ENCODE results near the gene AOC1.

The AOC1 gene

DNA sequence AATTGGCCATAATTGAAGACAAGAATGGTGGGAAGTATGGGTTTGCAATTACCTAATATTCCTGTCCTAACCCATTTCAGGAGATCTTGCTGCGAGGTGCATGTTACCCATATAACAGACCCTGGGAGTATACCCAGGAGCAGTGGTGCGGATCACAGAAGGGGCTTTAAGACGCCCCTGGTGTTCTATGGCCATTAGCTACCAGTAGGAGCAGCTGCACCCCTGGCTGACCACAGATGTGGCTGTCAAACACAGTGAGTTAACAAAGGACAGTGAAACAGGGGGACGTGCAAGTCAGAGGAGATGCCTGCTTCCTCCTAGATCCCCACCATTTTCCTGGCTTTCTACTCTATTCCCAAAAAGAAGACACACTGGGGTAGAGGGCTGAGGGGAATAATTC, 25.2 kb downstream of the AOC1 start:
- H3K27me3 Mint-ChIP-seq: peaks cover 2% of the 10 kb centered on the region
- H3K9me3 Mint-ChIP-seq: peaks cover 23% of the 10 kb centered on the region
- peak overlapping the region; percentile 63 for H3K27ac Mint-ChIP-seq
- peak in 1 of 2 donors; percentile 5 for DNase-seq (ENCODE audit: low spot score in 2 of 2)
- no peak overlapping the region for H3K4me3 Mint-ChIP-seq
- peaks cover 15% of the 10 kb centered on the region for H3K4me1 Mint-ChIP-seq
- peaks cover 11% of the 10 kb centered on the region for H3K36me3 Mint-ChIP-seq
- no peak for ATAC-seq (ENCODE audit: low read depth)

- Mint-ChIP-seq H3K9me3 (peaks cover 28% of the 10 kb centered on the region), H3K36me3 (peaks cover 15% of the 10 kb centered on the region), H3K4me3 (no peak overlapping the region), H3K27ac (peak overlapping the region; percentile 21), H3K27me3 (no peaks in the 10 kb centered on the region), H3K4me1 (peaks cover 15% of the 10 kb centered on the region)
- no peak for ATAC-seq (ENCODE audit: low read depth)
- DNase-seq (ENCODE audit: low spot score in 2 of 2): peak in 1 of 2 donors; percentile 8
Observed at GRCh38 chr7:150879345-150879744, 27.0 kb downstream of the AOC1 start.

DNA sequence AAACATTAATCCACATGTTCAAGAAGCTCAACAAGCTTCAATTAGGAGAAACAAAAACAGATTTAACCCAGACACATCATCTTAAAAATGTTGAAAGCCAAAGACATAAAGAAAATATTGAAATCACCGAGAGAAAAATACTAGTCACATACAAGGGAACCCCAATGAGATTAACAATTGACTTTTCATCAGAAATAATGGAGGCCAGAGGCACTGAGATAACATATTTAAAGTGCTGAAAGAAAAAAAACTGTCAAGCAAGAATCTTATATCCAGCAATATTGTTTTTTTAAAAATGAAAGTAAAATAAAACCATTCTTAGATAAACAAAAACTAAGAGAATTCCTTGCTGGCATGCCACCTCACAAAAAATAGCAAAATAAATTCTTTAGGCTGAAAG, 28.9 kb downstream of the AOC1 start:
- no peak overlapping the region for H3K4me3 Mint-ChIP-seq
- H3K4me1 Mint-ChIP-seq: peaks cover 9% of the 10 kb centered on the region
- H3K27ac Mint-ChIP-seq: no peak overlapping the region
- no peaks in the 10 kb centered on the region for H3K27me3 Mint-ChIP-seq
- peaks cover 36% of the 10 kb centered on the region for H3K9me3 Mint-ChIP-seq
- H3K36me3 Mint-ChIP-seq: peaks cover 25% of the 10 kb centered on the region
- ATAC-seq (ENCODE audit: low read depth): no peak
- no peak for DNase-seq (ENCODE audit: low spot score in 2 of 2)

- no peaks in the 10 kb centered on the region for H3K27me3 Mint-ChIP-seq
- DNase-seq (ENCODE audit: low spot score in 2 of 2) (no peak), ATAC-seq (ENCODE audit: low read depth) (no peak)
- H3K4me1 Mint-ChIP-seq: peaks cover 32% of the 10 kb centered on the region
- peak overlapping the region; percentile 75 for H3K27ac Mint-ChIP-seq
- no peak overlapping the region for H3K4me3 Mint-ChIP-seq
- peaks cover 12% of the 10 kb centered on the region for H3K36me3 Mint-ChIP-seq
- peaks cover 12% of the 10 kb centered on the region for H3K9me3 Mint-ChIP-seq
Observed at GRCh38 chr7:150890853-150891584, 38.7 kb downstream of the AOC1 start.

GRCh38 chr7:150891740-150892139, 39.4 kb downstream of the AOC1 start:
- Mint-ChIP-seq H3K4me1 (peaks cover 40% of the 10 kb centered on the region), H3K36me3 (peaks cover 16% of the 10 kb centered on the region)

DNA sequence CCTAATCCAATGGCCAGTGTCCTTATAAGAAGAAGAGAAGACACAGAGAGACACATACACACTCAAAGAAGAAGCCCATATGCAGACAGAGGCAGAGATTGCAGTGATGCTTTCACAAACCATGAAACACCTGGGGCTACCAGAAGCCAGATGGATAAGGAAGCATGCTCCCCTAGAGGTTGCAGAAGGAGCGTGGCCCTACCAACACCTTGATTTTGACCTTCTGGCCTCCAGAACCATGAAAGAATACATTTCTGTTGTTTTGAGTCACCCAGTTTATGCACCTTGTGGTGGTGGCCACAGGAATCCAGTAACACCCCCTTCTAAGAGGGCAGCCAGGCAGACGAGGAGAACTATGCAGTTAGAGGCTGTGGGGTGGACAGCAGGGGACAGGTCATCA, 43.5 kb downstream of the AOC1 start:
- ATAC-seq (ENCODE audit: low read depth) (no peak), DNase-seq (ENCODE audit: low spot score in 2 of 2) (no peak)
- H3K4me3 Mint-ChIP-seq: peak overlapping the region; percentile 2
- H3K36me3 Mint-ChIP-seq: peaks cover 13% of the 10 kb centered on the region
- H3K27ac Mint-ChIP-seq: peak overlapping the region; percentile 96
- H3K27me3 Mint-ChIP-seq: no peaks in the 10 kb centered on the region
- peaks cover 66% of the 10 kb centered on the region for H3K4me1 Mint-ChIP-seq
- H3K9me3 Mint-ChIP-seq: peaks cover 8% of the 10 kb centered on the region

More at GRCh38 chr7:150891740-150892139, 39.4 kb downstream of the AOC1 start:
- peak; percentile 95 for ATAC-seq (ENCODE audit: low read depth)
- Mint-ChIP-seq H3K4me3 (peak overlapping the region; percentile 42), H3K27me3 (no peaks in the 10 kb centered on the region), H3K27ac (peak overlapping the region; percentile 75), H3K9me3 (peaks cover 15% of the 10 kb centered on the region)
- DNase-seq (ENCODE audit: low spot score in 2 of 2): peak in 1 of 2 donors; percentile 40

DNA sequence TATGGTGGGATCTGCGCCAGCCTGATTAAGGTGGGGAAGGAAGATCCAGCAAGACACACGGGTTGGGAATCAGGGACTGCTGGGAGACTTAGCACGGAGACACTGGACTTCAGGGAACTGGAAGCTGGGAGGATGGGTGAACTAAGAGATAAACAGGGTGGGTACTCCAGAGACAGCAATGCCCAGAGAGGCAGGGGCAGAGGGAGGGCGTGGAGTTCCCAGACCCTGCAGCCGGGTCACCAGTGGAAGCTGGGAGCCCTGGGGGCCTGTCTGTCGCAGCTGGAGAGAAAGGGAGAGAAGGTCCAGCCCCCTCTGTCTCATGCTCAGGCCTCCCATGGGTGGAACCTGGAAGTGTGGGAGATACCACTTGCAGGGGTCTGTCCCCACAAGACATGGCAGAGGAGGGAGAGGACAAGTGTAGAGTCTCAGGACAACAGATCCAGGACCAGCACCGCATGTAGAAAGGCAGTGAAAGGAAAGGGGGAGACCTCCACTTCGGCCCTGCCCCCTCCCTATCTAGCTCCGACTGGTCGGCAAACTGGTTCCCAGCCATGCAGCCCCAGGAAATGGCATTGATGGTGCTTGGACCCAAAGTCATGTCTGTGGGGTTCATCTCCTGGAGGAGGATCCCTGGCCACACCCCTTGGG, 44.4 kb downstream of the AOC1 start:
- peaks cover 1% of the 10 kb centered on the region for H3K27me3 Mint-ChIP-seq

DNA sequence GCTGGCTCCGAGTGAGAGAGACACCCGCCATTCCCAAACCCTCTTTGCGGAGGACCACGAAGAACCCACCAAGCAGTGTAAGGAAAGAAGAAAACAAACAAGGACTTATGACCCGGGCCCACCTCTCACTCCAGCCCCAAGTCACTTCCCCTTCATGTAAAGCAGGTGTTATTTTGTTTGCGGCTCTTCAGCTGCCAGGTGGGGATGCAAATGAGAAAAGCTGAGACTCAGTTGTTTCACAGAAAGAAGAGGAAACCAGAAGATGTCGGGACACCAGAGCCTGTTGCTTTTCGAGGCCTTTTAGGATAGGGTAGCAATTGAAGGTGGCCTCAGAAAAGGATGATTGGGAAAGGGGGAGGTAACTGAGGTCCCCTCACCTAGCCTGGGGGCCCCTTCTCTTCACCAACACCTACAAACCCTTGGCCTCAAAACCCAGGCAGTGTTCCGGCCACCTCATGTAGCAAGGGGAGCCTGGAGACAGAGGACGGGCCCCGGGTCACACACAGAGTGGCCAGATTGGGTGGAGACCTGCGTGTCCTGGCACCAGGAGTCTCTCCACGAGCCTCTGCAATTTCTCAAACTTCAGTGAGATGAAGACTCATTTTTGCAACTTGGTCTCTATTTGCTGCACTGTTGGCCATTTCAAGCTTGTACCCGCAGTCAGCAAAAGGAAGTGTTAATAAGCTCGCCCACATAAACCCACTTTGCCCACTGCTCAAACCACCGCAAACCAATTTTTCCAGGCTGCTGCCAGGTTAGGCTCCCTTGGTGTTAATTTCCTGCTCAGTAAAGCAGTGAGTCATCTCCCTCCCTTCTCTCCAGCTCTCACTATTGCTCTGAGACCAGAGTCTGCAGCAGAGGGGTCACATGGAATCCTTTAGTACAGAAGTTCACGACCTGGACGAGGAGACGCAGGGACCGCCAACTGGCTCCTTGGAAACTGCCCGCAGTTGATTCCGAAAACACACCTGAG, 45.5 kb downstream of the AOC1 start:
- H3K27me3 Mint-ChIP-seq: peaks cover 3% of the 10 kb centered on the region
- peaks cover 8% of the 10 kb centered on the region for H3K9me3 Mint-ChIP-seq
- DNase-seq (ENCODE audit: low spot score in 2 of 2) (peak; percentile 33 to 63), ATAC-seq (ENCODE audit: low read depth) (peak; percentile 90)
- peak overlapping the region; percentile 96 for H3K27ac Mint-ChIP-seq
- H3K36me3 Mint-ChIP-seq: peaks cover 13% of the 10 kb centered on the region
- H3K4me1 Mint-ChIP-seq: peaks cover 63% of the 10 kb centered on the region
- peak overlapping the region; percentile 67 for H3K4me3 Mint-ChIP-seq

More for the DNA sequence above, 44.4 kb downstream of the AOC1 start:
- peak overlapping the region; percentile 67 for H3K4me3 Mint-ChIP-seq
- DNase-seq (ENCODE audit: low spot score in 2 of 2): no peak
- peaks cover 65% of the 10 kb centered on the region for H3K4me1 Mint-ChIP-seq
- H3K9me3 Mint-ChIP-seq: peaks cover 8% of the 10 kb centered on the region
- H3K36me3 Mint-ChIP-seq: peaks cover 13% of the 10 kb centered on the region
- ATAC-seq (ENCODE audit: low read depth): no peak
- peak overlapping the region; percentile 96 for H3K27ac Mint-ChIP-seq

DNA sequence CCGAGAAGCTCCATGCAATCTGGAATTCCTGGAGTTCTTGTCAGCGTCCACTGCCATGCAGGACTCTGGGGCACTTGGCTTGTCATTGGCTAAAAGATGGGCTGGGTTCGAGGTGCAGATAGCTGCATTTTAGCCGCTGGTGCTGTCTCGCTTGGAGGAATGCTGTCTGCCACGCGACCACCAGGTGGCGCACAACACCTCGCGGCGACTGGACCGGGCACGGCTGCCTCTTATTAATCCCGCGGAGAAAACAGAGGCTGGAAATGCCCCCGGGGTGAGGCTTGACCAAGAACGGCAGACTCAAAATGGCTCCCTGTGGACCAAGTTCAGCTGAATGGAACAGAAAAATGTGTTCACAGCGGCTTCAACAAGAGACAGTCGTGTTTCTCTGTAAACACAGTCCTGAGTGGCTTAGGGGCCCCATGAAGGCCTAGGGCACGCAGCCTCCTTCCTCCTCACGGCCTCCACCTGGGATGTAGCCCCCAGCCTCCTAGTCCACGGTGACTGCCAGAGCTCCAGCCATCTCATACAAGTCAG, 46.2 kb downstream of the AOC1 start:
- DNase-seq (ENCODE audit: low spot score in 2 of 2) (peak; percentile 78 to 82), ATAC-seq (ENCODE audit: low read depth) (peak; percentile 54)
- H3K36me3 Mint-ChIP-seq: peaks cover 12% of the 10 kb centered on the region
- peak overlapping the region; percentile 96 for H3K27ac Mint-ChIP-seq
- H3K9me3 Mint-ChIP-seq: peaks cover 6% of the 10 kb centered on the region
- H3K27me3 Mint-ChIP-seq: peaks cover 6% of the 10 kb centered on the region
- peaks cover 63% of the 10 kb centered on the region for H3K4me1 Mint-ChIP-seq
- peak overlapping the region; percentile 67 for H3K4me3 Mint-ChIP-seq

DNA sequence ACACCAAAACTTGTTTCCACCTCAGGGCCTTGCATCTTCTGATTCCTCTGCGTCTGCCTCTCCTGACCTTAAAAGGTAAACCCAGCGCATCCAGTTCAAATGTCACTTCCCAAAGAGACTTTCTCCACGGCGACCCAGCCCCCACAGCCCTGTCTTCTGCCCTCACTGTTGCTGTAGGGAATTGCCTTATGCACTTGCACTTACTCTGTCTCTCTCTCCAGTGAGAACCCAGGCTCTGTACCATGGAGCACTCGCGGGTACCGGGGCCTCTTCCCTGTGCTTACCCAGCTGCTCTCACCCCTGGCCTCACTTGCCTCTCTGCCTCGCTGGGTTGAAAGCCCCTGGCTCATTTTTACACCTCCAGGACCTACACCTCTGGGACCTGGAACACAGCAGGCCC, 48.4 kb downstream of the AOC1 start:
- Mint-ChIP-seq H3K27me3 (peaks cover 8% of the 10 kb centered on the region), H3K4me3 (no peak overlapping the region), H3K27ac (no peak overlapping the region)

GRCh38 chr7:150901160-150902035, 49.1 kb downstream of the AOC1 start:
- no peak for DNase-seq (ENCODE audit: low spot score in 2 of 2)
- H3K27me3 Mint-ChIP-seq: peaks cover 12% of the 10 kb centered on the region
- peaks cover 4% of the 10 kb centered on the region for H3K36me3 Mint-ChIP-seq
- no peak overlapping the region for H3K27ac Mint-ChIP-seq
- no peak for ATAC-seq (ENCODE audit: low read depth)
- H3K4me3 Mint-ChIP-seq: no peak overlapping the region
- H3K9me3 Mint-ChIP-seq: peaks cover 2% of the 10 kb centered on the region
- H3K4me1 Mint-ChIP-seq: peaks cover 56% of the 10 kb centered on the region

More for the DNA sequence above, 48.4 kb downstream of the AOC1 start:
- no peak for DNase-seq (ENCODE audit: low spot score in 2 of 2)
- peaks cover 3% of the 10 kb centered on the region for H3K9me3 Mint-ChIP-seq
- peaks cover 7% of the 10 kb centered on the region for H3K36me3 Mint-ChIP-seq
- ATAC-seq (ENCODE audit: low read depth): no peak
- H3K4me1 Mint-ChIP-seq: peaks cover 63% of the 10 kb centered on the region

- H3K4me3 Mint-ChIP-seq: no peak overlapping the region
- DNase-seq (ENCODE audit: low spot score in 2 of 2): no peak
- peaks cover 2% of the 10 kb centered on the region for H3K36me3 Mint-ChIP-seq
- H3K9me3 Mint-ChIP-seq: no peaks in the 10 kb centered on the region
- no peak for ATAC-seq (ENCODE audit: low read depth)
- no peak overlapping the region for H3K27ac Mint-ChIP-seq
- H3K27me3 Mint-ChIP-seq: peaks cover 12% of the 10 kb centered on the region
- H3K4me1 Mint-ChIP-seq: peaks cover 48% of the 10 kb centered on the region
Observed at GRCh38 chr7:150902078-150903033, 50.0 kb downstream of the AOC1 start.
